ENCODE measurements around the gene CHIT1. TPM values are rescaled to one million over a fixed set of nuclear protein-coding genes. Genes with fewer than 3 reads are reported as not detected.

Gene CHIT1
- total RNA-seq, 1 donor from 2014 or later = not detected

DNA sequence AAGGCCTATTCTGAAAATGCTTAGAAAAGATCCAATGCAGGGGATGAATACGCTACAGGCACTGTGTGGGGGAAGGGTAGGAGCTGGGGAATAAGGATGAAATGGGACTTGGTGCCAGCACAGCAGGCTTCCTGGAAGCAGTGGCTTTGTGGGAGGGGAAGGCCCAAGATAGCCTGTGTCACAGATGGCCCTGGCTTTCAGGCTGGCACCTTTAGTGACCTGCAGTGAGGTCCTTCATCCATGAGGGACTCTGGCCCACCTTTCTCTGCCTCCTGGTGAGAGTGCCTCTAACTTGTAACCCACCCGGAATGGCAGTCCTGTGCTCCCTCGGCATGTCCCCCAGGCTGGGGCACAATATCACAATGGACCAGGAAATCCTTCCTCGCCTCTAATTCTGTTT is 43.9 kb downstream of the CHIT1 start:
- H3K4me3 ChIP-seq = no peak overlapping the region
- DNase-seq (ENCODE audit: low spot score in 2 of 2) = no peak

DNA sequence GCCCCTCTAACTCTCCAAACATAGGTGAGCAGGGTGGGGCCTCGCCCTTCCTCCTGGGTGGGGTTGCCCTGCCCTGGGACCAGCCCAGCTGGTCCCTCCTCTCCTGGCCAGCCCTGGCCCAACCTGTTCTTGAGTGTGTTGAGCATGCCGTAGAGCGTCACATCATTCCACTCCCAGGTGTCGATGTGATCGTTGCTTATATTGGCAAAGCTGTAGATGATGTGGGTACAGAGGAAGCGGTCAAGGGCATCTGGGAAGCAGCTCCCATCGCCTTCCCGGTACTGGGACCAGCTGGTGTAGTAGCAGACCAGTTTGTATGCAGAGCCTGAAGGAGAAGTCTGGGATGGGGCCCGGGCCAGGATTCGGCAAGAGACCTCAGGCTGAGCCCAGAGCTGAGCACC is 44.4 kb downstream of the CHIT1 start:
- no peaks in the 10 kb centered on the region for H3K36me3 ChIP-seq
- intact Hi-C loops (cut with DNase I) = no loop called here
- no peak for DNase-seq (ENCODE audit: low spot score in 2 of 2)
- no peaks in the 10 kb centered on the region for H3K27me3 ChIP-seq
- TF ChIP-seq, protein P1, sequence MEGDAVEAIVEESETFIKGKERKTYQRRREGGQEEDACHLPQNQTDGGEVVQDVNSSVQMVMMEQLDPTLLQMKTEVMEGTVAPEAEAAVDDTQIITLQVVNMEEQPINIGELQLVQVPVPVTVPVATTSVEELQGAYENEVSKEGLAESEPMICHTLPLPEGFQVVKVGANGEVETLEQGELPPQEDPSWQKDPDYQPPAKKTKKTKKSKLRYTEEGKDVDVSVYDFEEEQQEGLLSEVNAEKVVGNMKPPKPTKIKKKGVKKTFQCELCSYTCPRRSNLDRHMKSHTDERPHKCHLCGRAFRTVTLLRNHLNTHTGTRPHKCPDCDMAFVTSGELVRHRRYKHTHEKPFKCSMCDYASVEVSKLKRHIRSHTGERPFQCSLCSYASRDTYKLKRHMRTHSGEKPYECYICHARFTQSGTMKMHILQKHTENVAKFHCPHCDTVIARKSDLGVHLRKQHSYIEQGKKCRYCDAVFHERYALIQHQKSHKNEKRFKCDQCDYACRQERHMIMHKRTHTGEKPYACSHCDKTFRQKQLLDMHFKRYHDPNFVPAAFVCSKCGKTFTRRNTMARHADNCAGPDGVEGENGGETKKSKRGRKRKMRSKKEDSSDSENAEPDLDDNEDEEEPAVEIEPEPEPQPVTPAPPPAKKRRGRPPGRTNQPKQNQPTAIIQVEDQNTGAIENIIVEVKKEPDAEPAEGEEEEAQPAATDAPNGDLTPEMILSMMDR (IDR thresholded peaks at IDR 0.05) = no peak
- no peak overlapping the region for H3K4me3 ChIP-seq
- no peaks in the 10 kb centered on the region for H3K4me1 ChIP-seq
- no peak overlapping the region for H3K27ac ChIP-seq
- no peaks in the 10 kb centered on the region for H3K9me3 ChIP-seq

More for the DNA sequence above, 43.9 kb downstream of the CHIT1 start:
- TF ChIP-seq, protein P1 (IDR thresholded peaks at IDR 0.05) = no peak
- Histone ChIP-seq H3K27me3 (no peaks in the 10 kb centered on the region), H3K36me3 (no peaks in the 10 kb centered on the region), H3K4me1 (no peaks in the 10 kb centered on the region), H3K27ac (no peak overlapping the region), H3K9me3 (no peaks in the 10 kb centered on the region)
- intact Hi-C loops (cut with DNase I) = no loop called here

DNA sequence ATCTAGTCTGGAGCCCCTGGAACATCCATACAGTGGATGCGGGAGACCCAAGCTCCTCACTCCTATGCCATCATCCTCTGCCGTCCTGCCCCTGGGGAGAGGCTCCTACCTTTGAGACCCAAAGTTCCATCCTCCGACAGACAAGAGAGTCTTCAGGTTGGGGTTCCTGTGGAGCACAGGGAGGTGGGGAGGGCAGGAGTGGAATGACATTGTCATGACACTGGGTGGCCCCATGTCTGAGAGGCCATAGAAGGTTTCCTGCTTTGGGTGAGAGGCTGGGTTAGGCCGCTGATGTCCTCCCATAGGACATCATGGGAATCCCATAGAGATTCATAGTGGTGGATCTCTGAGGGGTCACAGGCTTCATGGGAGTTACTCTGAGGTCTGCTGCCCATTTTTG is 45.0 kb downstream of the CHIT1 start:
- no peak overlapping the region for H3K27ac ChIP-seq
- TF ChIP-seq, protein P1 (IDR thresholded peaks at IDR 0.05) = no peak
- H3K36me3 ChIP-seq = no peaks in the 10 kb centered on the region
- no peaks in the 10 kb centered on the region for H3K9me3 ChIP-seq
- intact Hi-C loops (cut with DNase I) = no loop called here
- H3K4me3 ChIP-seq = no peak overlapping the region
- H3K4me1 ChIP-seq = no peaks in the 10 kb centered on the region
- no peak for DNase-seq (ENCODE audit: low spot score in 2 of 2)
- no peaks in the 10 kb centered on the region for H3K27me3 ChIP-seq

DNA sequence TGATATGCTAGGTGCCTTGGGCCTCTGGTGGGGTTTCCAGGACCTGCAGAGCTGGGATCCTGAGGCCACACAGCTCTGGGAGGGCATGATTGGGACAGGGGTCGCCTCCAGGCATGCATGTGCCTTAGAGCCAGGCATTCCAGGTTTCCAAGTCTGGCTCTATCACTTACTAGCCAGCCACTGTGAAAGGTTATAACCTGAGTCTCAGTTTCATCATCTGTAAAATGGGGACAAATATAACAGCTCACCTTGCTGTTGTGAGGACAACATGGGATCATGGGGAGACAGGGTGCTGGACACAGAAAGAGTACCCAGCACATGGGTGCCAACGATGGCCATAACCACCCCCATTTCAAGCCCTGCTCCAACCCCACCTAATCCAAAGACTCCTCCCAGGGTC is 45.6 kb downstream of the CHIT1 start:
- Histone ChIP-seq H3K9me3 (no peaks in the 10 kb centered on the region), H3K36me3 (no peaks in the 10 kb centered on the region), H3K27ac (no peak overlapping the region), H3K4me1 (no peaks in the 10 kb centered on the region), H3K4me3 (no peak overlapping the region), H3K27me3 (no peaks in the 10 kb centered on the region)
- TF ChIP-seq, protein P1 (IDR thresholded peaks at IDR 0.05) = no peak
- no peak for DNase-seq (ENCODE audit: low spot score in 2 of 2)
- intact Hi-C loops (cut with DNase I) = no loop called here

DNA sequence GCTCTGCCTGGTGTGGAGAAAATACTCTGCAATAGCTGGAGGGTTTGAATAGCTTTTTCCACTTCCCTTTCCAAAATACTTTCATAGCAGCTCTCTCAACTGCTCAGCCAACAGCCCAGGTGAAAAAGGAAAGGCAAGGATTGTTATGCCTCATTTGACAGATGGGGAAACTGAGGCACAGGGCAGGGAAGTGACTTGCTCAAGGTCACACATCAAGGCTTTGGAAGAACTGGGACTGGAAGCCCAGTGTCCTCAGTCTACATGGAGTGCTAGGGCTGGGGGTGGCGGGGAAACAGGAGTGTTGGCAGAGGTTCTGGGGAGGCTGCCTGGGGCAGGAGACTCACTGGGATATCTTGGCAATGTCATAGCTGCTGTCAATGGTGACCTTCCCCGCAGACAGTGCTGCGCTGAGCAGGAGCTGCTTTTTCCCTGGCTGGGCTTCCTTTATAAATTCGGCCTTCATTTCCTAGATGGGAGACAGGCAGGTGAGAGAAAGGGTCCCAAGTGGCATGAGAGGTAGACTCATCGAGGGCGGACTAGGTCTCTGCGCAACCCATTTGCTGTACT is 47.0 kb downstream of the CHIT1 start:
- Histone ChIP-seq H3K27me3 (no peaks in the 10 kb centered on the region), H3K36me3 (no peaks in the 10 kb centered on the region), H3K4me1 (no peaks in the 10 kb centered on the region), H3K4me3 (no peak overlapping the region), H3K9me3 (no peaks in the 10 kb centered on the region), H3K27ac (no peak overlapping the region)
- TF ChIP-seq, protein P1 (IDR thresholded peaks at IDR 0.05) = no peak
- intact Hi-C loops (cut with DNase I) = no loop called here
- no peak for DNase-seq (ENCODE audit: low spot score in 2 of 2)
